ENCODE results near the gene BEST1.

Gene BEST1

GRCh38 chr11:61950035-61950547 is at the start of gene BEST1:
TSS of gene BEST1 (plus strand) at chr11:61950351. CDS start at chr11:61951807, 1,456 bp downstream.
- no peak for DNase-seq

GRCh38 chr11:61901397-61901796 is 48.8 kb upstream of the BEST1 start:
- DNase-seq = no peak

- no peak for DNase-seq
Observed at GRCh38 chr11:61902313-61902712, 47.8 kb upstream of the BEST1 start.

- no peak for DNase-seq
Observed at GRCh38 chr11:61903845-61904244, 46.3 kb upstream of the BEST1 start.

GRCh38 chr11:61904539-61905048 is 45.6 kb upstream of the BEST1 start:
- DNase-seq = peak; percentile 43

- DNase-seq = no peak
Observed at GRCh38 chr11:61905067-61905696, 45.0 kb upstream of the BEST1 start.

- DNase-seq = no peak
Observed at GRCh38 chr11:61905801-61906521, 44.2 kb upstream of the BEST1 start.

GRCh38 chr11:61906522-61906909 is 43.6 kb upstream of the BEST1 start:
- DNase-seq = no peak

- DNase-seq = no peak
Observed at GRCh38 chr11:61907282-61907681, 42.9 kb upstream of the BEST1 start.

- DNase-seq = no peak
Observed at GRCh38 chr11:61907871-61908729, 42.1 kb upstream of the BEST1 start.

GRCh38 chr11:61908730-61909316 is 41.3 kb upstream of the BEST1 start:
- no peak for DNase-seq

- DNase-seq = no peak
Observed at GRCh38 chr11:61910187-61911127, 39.7 kb upstream of the BEST1 start.

- DNase-seq = no peak
Observed at GRCh38 chr11:61911128-61911700, 38.9 kb upstream of the BEST1 start.

- no peak for DNase-seq
Observed at GRCh38 chr11:61911701-61912529, 38.2 kb upstream of the BEST1 start.

GRCh38 chr11:61912530-61912898 is 37.6 kb upstream of the BEST1 start:
- DNase-seq = no peak

- DNase-seq = no peak
Observed at GRCh38 chr11:61912991-61913698, 37.0 kb upstream of the BEST1 start.

GRCh38 chr11:61913699-61914395 is 36.3 kb upstream of the BEST1 start:
- no peak for DNase-seq

- no peak for DNase-seq
Observed at GRCh38 chr11:61914471-61915171, 35.5 kb upstream of the BEST1 start.

Data from activated CD4-positive, alpha-beta T cell treated with anti-CD3 and anti-CD28 coated beads for 48 hours (primary cell).